SK-N-SH (cell line): ENCODE results near the gene PCARE. TPM values are rescaled to one million over a fixed set of nuclear protein-coding genes. Genes with fewer than 3 reads are reported as not detected.
"Not testable (repeated sequence)": the region's sequence is repeated elsewhere in the genome, so short reads cannot be mapped to it uniquely, and the experiment has no call there.

Experiments
- CTCF ChIA-PET: fragments of 300-600, 350-600 bp; formaldehyde crosslinking; extraction: SDS; loops from one replicate; lab custom pipeline; 2021; lab: Yijun Ruan, JAX
- POLR2A ChIA-PET: fragments of 350-600 bp; sonication (Branson Sonifier 250); formaldehyde crosslinking; extraction: SDS; loops from one replicate; lab custom pipeline; 2020; ENCODE audit warnings: antibody characterized with exemption, inconsistent platforms; lab: Yijun Ruan, JAX
- DNase-seq: peaks from one replicate; pipeline ENCODE4 v3.0.0; 2012
- H2AFZ ChIP-seq: fragments of 200-600 bp; sonication (generic); 2 replicates; pipeline ENCODE4 v1.8.1; 2016; ENCODE audit warnings: antibody characterized with exemption, mild to moderate bottlenecking, low read depth
- H3F3A ChIP-seq: fragments of 200-600 bp; sonication (generic); replicated peaks from 2 replicates; pipeline ENCODE3; 2016; ENCODE audit warnings: antibody characterized with exemption, mild to moderate bottlenecking; ENCODE audit not compliant: insufficient read depth
- H3K27ac ChIP-seq, 2 experiments: fragments of 200-500 bp in 1 of 2; fragments of 200-600 bp in 1 of 2; sonication (Bioruptor generic) in 1 of 2; sonication (generic), shearing (Covaris generic) in 1 of 2; 2 replicates each; pipeline versions ENCODE4 v1.5.1 to v1.6.1; 2014 to 2016; ENCODE audit warnings: low read depth in 2 of 2, inconsistent platforms in 1 of 2, low read length in 1 of 2, mild to moderate bottlenecking in 1 of 2, mixed read lengths in 1 of 2
- H3K27me3 ChIP-seq: fragments of 200-600 bp; sonication (generic), shearing (Covaris generic); 2 replicates; pipeline ENCODE4 v1.6.1; 2016; ENCODE audit warnings: mixed run types; ENCODE audit not compliant: insufficient read depth
- H3K36me3 ChIP-seq, 2 experiments: fragments of 200-500 bp in 1 of 2; fragments of 200-600 bp in 1 of 2; sonication (Bioruptor generic) in 1 of 2; sonication (generic) in 1 of 2; replicated peaks in 1 of 2; 2 replicates each; pipeline versions ENCODE3 to v1.5.1; 2014 to 2016; ENCODE audit warnings: low read length in 1 of 2, mild to moderate bottlenecking in 1 of 2; ENCODE audit not compliant: insufficient read depth in 2 of 2, control insufficient read depth in 1 of 2
- H3K4me1 ChIP-seq, 2 experiments: fragments of 200-500 bp in 1 of 2; fragments of 200-600 bp in 1 of 2; sonication (Bioruptor generic) in 1 of 2; sonication (generic), shearing (Covaris generic) in 1 of 2; 2 replicates each; pipeline versions ENCODE4 v1.5.1 to v1.6.1; 2014 to 2016; ENCODE audit warnings: low read depth in 1 of 2, low read length in 1 of 2, mixed run types in 1 of 2; ENCODE audit not compliant: insufficient read depth in 2 of 2, control insufficient read depth in 1 of 2
- H3K4me2 ChIP-seq: fragments of 200-600 bp; sonication (generic), shearing (Covaris generic); 2 replicates; pipeline ENCODE4 v1.6.1; 2017; ENCODE audit warnings: mixed run types
- H3K4me3 ChIP-seq, 2 experiments: fragments of 200-500 bp in 1 of 2; fragments of 200-600 bp in 1 of 2; sonication (Bioruptor generic) in 1 of 2; sonication (generic), shearing (Covaris generic) in 1 of 2; 2 replicates each; pipeline versions ENCODE4 v1.5.1 to v1.8.1; 2014 to 2016; ENCODE audit warnings: low read depth in 2 of 2, inconsistent platforms in 1 of 2, low read length in 1 of 2, mild to moderate bottlenecking in 1 of 2, mixed read lengths in 1 of 2, moderate library complexity in 1 of 2
- H3K79me2 ChIP-seq: fragments of 200-600 bp; sonication (generic); 2 replicates; pipeline ENCODE4 v1.8.1; 2017; ENCODE audit warnings: mild to moderate bottlenecking; ENCODE audit not compliant: insufficient read depth
- H3K9ac ChIP-seq: fragments of 200-600 bp; sonication (generic); 2 replicates; pipeline ENCODE4 v1.6.1; 2017; ENCODE audit warnings: mixed run types
- H3K9me2 ChIP-seq: fragments of 200-600 bp; sonication (generic); 2 replicates; pipeline ENCODE4 v1.6.1; 2017; ENCODE audit warnings: mixed run types
- H3K9me3 ChIP-seq: fragments of 200-600 bp; sonication (generic); 2 replicates; pipeline ENCODE4 v1.6.1; 2017; ENCODE audit warnings: mixed run types, mild to moderate bottlenecking, moderate library complexity
- H4K20me1 ChIP-seq: fragments of 200-600 bp; sonication (generic); 2 replicates; pipeline ENCODE4 v1.6.1; 2017; ENCODE audit warnings: mild to moderate bottlenecking, mixed run types; ENCODE audit not compliant: insufficient read depth
- CTCF ChIP-seq: fragments of 200-600 bp; sonication (generic); IDR thresholded peaks from 2 replicates; pipeline ENCODE4 v1.6.1; 2017; ENCODE audit warnings: antibody characterized with exemption, mild to moderate bottlenecking, moderate library complexity
- EP300 ChIP-seq, 2 experiments: IDR thresholded peaks; 2 replicates each; pipeline versions ENCODE4 v1.4.0 to v1.6.1; 2012; ENCODE audit warnings: borderline replicate concordance in 1 of 2, low read depth in 1 of 2, low read length in 1 of 2
- FOXJ3 ChIP-seq: sonication (generic); formaldehyde crosslinking; IDR thresholded peaks from 2 replicates; pipeline ENCODE4 v1.5.1; 2020; ENCODE audit warnings: mild to moderate bottlenecking, missing genetic modification reagents
- FOXM1 ChIP-seq: IDR thresholded peaks from 2 replicates; pipeline ENCODE4 v1.4.0; 2012; ENCODE audit warnings: low read depth, mild to moderate bottlenecking
- GATA2 ChIP-seq: sonication (generic); formaldehyde crosslinking; IDR thresholded peaks from 2 replicates; pipeline ENCODE4 v1.5.0; 2020; ENCODE audit warnings: mild to moderate bottlenecking, missing genetic modification reagents
- MXI1 ChIP-seq: IDR thresholded peaks from 2 replicates; pipeline ENCODE4 v1.6.1; 2012; ENCODE audit warnings: mild to moderate bottlenecking, low read depth, low read length, improper control_type of control experiment
- RAD21 ChIP-seq: IDR thresholded peaks from 2 replicates; pipeline ENCODE4 v1.6.1; 2012; ENCODE audit warnings: mild to moderate bottlenecking, low read length
- RFX5 ChIP-seq: IDR thresholded peaks from 2 replicates; pipeline ENCODE4 v1.6.1; 2012; ENCODE audit warnings: mild to moderate bottlenecking, improper control_type of control experiment, low read length
- SMC3 ChIP-seq: IDR thresholded peaks from 2 replicates; pipeline ENCODE4 v1.6.1; 2012; ENCODE audit warnings: low read depth, low read length, improper control_type of control experiment
- TEAD4 ChIP-seq: IDR thresholded peaks from 2 replicates; pipeline ENCODE4 v1.4.0; 2012; ENCODE audit warnings: mild to moderate bottlenecking, borderline replicate concordance; ENCODE audit not compliant: insufficient read depth
- USF1 ChIP-seq: IDR thresholded peaks from 2 replicates; pipeline ENCODE4 v1.4.0; 2012; ENCODE audit warnings: low read depth, borderline replicate concordance
- YY1 ChIP-seq: IDR thresholded peaks from 2 replicates; pipeline ENCODE4 v1.4.0; 2012; ENCODE audit warnings: low read depth, mild to moderate bottlenecking
- WGBS: methylation state at CpG from one replicate; pipeline ENCODE4 v1.1.6; 2017; ENCODE audit warnings: low lambda C conversion rate; 5-methylcytosine and 5-hydroxymethylcytosine counted together
- polyA plus RNA-seq, 3 experiments: library from polyadenylated mRNA; depleted of rRNA; stranded (reverse); fragments of >200 nt; gene quantifications; 2 replicates each; pipeline ENCODE4 v1.2.3, GENCODE V29; 2012

Gene PCARE
- polyA plus RNA-seq, 1 of the 3 experiments (the other 2 are of a cell fraction), result not detected

GRCh38 chr2:29096969-29097368, 22.6 kb upstream of the PCARE start:
- Histone ChIP-seq H3K79me2 (no peaks in the 10 kb centered on the region), H2AFZ (no peak overlapping the region), H3K9me3 (no peaks in the 10 kb centered on the region), H3K27ac (no peak overlapping the region), H3K4me1 (no peaks in the 10 kb centered on the region; a peak in 2 of 4 replicates), H3F3A (no peaks in the 10 kb centered on the region), H4K20me1 (no peaks in the 10 kb centered on the region), H3K9me2 (no peaks in the 10 kb centered on the region), H3K4me2 (no peak overlapping the region), H3K27me3 (no peaks in the 10 kb centered on the region), H3K4me3 (no peak overlapping the region), H3K36me3 (no peaks in the 10 kb centered on the region), H3K9ac (no peak overlapping the region)
- POLR2A ChIA-PET, result interaction anchor here (0.6 kb wide), 1 partner anchor 135 kb away, joined by 3 read pairs; no protein-coding TSS in a partner anchor
- WGBS, result 84% methylated on average over 8 of the region's 8 CpGs
- no peak for DNase-seq
- TF ChIP-seq RFX5 (no peak), USF1 (no peak), RAD21 (no peak), SMC3 (no peak), GATA2 (CRISPR knock-in tag) (no peak), YY1 (no peak), EP300 (IDR thresholded peaks at IDR 0.05; ENCODE audit: borderline replicate concordance in 1 of 2, low read depth in 1 of 2, low read length in 1 of 2) (no peak), MXI1 (no peak), CTCF (no peak), FOXM1 (no peak), FOXJ3 (CRISPR knock-in tag) (no peak), TEAD4 (no peak)
- CTCF ChIA-PET, result interaction anchor here (1.1 kb wide), 1 partner anchor 10 kb away, joined by 3 read pairs; no protein-coding TSS in a partner anchor

- H3K4me3 ChIP-seq, H3K27ac ChIP-seq, H3K9me3 ChIP-seq, H3K4me1 ChIP-seq, H3K27me3 ChIP-seq, POLR2A ChIA-PET, H3K4me2 ChIP-seq, H3K9ac ChIP-seq, H3K36me3 ChIP-seq, DNase-seq, H3K9me2 ChIP-seq, H3K79me2 ChIP-seq, H4K20me1 ChIP-seq, H2AFZ ChIP-seq, H3F3A ChIP-seq: not testable (repeated sequence)
- CTCF ChIA-PET, result interaction anchor here (1.4 kb wide), 1 partner anchor 30 kb away, joined by 3 read pairs; no protein-coding TSS in a partner anchor
- 64% methylated on average over 7 of the region's 7 CpGs for WGBS
These were observed 16.0 kb upstream of the PCARE start for GRCh38 chr2:29090311-29090710.
